Prostate gland (tissue), 2 donors: ENCODE measurements around the gene GUCY2D.

Experiments
- CTCF ChIP-seq, 4 experiments: fragments of 200-600 bp in 2 of 4; fragments of 450-650 bp in 2 of 4; sonication (generic) in 2 of 4; IDR thresholded peaks; 1 replicate in 3 of 4; 2 replicates in 1 of 4; pipeline ENCODE4 v1.5.1; 2016 to 2019; ENCODE audit warnings: antibody characterized with exemption in 4 of 4, mild to moderate bottlenecking in 2 of 4, moderate library complexity in 2 of 4
- POLR2A ChIP-seq: fragments of 450-650 bp; IDR thresholded peaks from one replicate; pipeline ENCODE4 v1.6.1; 2016; ENCODE audit warnings: antibody characterized with exemption, mild to moderate bottlenecking
- POLR2AphosphoS5 ChIP-seq: sonication (generic); formaldehyde crosslinking; IDR thresholded peaks from one replicate; pipeline ENCODE4 v1.6.1; 2017; ENCODE audit warnings: antibody characterized with exemption

- no peak for TF ChIP-seq CTCF (IDR thresholded peaks at IDR 0.05)
- no peak for TF ChIP-seq POLR2A
- no peak for TF ChIP-seq POLR2AphosphoS5
These were observed 24.6 kb upstream of the GUCY2D start for GRCh38 chr17:7977805-7978204.
